Adrenal gland (tissue), 5 donors: Measurements from ENCODE around the gene ERH.

Experiments
- POLR2A ChIP-seq, 2 donors: fragments of 450-650 bp; IDR thresholded peaks; one replicate each; pipeline ENCODE4 v1.6.1; 2017; ENCODE audit warnings: antibody characterized with exemption in 2 of 2, mild to moderate bottlenecking in 2 of 2, moderate library complexity in 1 of 2
- TF ChIP-seq, protein P1 (sequence below), 6 experiments: fragments of 450-650 bp in 4 of 6; fragments of 200-600 bp in 2 of 6; sonication (generic) in 1 of 6; IDR thresholded peaks; 1 replicate in 5 of 6; 2 replicates in 1 of 6; pipeline versions ENCODE4 v1.5.1 to v1.8.0; 2016 to 2021; ENCODE audit warnings: antibody characterized with exemption in 6 of 6, mild to moderate bottlenecking in 2 of 6, moderate library complexity in 1 of 6
- donor health status: DM: no; HTN: no; CAD: no.

DNA sequence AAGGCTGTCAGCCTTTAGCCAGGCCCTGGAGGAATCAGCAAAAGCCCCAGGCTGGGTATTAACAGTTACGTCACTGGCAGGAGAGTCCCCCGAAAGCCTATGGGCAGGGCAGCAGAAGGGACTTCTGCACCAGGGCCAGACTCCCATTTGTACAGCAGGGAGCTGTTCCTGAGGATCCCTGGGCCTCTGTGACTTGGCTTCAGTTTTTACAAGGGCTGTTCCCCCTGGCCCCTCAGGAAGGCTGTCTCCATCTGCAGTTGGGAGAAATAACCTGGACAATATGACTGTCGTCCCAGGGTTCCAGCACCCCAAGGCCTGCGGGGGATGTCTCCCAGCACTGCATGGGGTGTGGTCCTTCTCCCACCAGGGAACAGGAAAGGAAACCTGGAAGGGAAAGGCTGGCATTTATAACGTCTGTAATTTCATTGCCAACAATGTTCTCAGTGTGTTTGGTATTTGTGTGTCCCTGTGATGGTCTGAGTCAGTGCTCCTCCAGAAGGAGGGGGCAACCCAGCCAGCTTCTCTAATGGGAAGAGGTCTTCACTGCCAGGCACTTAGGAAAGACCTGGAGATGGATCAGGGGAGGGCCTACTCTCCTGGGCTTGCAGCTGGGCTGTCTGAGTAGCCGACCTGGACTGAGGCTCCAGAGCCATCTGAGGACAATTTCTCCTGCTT is 42.4 kb downstream of the ERH start:
- no peak for TF ChIP-seq POLR2A (IDR thresholded peaks at IDR 0.05)
- TF ChIP-seq, protein P1, sequence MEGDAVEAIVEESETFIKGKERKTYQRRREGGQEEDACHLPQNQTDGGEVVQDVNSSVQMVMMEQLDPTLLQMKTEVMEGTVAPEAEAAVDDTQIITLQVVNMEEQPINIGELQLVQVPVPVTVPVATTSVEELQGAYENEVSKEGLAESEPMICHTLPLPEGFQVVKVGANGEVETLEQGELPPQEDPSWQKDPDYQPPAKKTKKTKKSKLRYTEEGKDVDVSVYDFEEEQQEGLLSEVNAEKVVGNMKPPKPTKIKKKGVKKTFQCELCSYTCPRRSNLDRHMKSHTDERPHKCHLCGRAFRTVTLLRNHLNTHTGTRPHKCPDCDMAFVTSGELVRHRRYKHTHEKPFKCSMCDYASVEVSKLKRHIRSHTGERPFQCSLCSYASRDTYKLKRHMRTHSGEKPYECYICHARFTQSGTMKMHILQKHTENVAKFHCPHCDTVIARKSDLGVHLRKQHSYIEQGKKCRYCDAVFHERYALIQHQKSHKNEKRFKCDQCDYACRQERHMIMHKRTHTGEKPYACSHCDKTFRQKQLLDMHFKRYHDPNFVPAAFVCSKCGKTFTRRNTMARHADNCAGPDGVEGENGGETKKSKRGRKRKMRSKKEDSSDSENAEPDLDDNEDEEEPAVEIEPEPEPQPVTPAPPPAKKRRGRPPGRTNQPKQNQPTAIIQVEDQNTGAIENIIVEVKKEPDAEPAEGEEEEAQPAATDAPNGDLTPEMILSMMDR (IDR thresholded peaks at IDR 0.05): no peak
